Measurements from ENCODE around the gene EXOC6B.

- TF ChIP-seq, protein P1, sequence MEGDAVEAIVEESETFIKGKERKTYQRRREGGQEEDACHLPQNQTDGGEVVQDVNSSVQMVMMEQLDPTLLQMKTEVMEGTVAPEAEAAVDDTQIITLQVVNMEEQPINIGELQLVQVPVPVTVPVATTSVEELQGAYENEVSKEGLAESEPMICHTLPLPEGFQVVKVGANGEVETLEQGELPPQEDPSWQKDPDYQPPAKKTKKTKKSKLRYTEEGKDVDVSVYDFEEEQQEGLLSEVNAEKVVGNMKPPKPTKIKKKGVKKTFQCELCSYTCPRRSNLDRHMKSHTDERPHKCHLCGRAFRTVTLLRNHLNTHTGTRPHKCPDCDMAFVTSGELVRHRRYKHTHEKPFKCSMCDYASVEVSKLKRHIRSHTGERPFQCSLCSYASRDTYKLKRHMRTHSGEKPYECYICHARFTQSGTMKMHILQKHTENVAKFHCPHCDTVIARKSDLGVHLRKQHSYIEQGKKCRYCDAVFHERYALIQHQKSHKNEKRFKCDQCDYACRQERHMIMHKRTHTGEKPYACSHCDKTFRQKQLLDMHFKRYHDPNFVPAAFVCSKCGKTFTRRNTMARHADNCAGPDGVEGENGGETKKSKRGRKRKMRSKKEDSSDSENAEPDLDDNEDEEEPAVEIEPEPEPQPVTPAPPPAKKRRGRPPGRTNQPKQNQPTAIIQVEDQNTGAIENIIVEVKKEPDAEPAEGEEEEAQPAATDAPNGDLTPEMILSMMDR (IDR thresholded peaks at IDR 0.05), result peak in 5 of 6 experiments; percentile 26 to 79 (median 67)
- no peak for TF ChIP-seq POLR2A (IDR thresholded peaks at IDR 0.05)
These were observed 80.0 kb downstream of the EXOC6B start for GRCh38 chr2:72745679-72746368.
